ENCODE data around the gene E2F3.
A peak's percentile ranks its signal among the peaks of the same experiment; 100 is the strongest.

E2F3 gene

DNA sequence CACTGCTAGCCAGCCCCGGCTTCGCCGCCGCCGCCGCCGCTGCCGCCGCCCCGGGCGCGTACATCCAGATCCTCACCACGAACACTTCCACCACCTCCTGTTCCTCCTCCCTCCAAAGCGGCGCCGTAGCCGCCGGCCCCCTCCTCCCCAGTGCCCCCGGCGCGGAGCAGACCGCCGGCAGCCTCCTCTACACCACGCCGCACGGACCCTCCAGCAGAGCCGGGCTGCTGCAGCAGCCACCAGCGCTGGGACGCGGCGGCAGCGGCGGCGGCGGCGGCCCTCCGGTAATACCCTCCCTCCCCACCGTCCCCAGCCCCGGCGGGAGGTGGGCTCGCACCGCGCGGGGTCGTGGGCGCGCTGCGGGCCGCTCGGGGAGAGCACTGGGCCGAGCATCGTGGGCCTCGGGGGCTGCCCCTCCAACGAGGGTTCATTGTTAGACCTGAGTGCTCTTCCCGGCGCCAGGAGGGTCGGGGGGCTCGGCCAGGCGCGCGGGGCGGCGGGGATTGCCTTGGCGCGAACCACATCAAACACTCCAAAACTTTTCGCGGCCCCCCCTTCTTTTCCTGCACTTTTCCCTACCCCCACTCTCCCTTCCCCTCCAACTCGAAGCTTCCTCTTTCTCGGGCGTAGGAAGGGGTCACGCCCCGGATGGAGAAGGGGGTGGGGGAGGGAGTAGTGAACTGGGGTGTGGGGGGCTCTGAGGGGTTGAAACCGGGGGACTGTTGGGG lies 827 bp downstream of the E2F3 start:
- peak; percentile 31 for DNase-seq

DNA sequence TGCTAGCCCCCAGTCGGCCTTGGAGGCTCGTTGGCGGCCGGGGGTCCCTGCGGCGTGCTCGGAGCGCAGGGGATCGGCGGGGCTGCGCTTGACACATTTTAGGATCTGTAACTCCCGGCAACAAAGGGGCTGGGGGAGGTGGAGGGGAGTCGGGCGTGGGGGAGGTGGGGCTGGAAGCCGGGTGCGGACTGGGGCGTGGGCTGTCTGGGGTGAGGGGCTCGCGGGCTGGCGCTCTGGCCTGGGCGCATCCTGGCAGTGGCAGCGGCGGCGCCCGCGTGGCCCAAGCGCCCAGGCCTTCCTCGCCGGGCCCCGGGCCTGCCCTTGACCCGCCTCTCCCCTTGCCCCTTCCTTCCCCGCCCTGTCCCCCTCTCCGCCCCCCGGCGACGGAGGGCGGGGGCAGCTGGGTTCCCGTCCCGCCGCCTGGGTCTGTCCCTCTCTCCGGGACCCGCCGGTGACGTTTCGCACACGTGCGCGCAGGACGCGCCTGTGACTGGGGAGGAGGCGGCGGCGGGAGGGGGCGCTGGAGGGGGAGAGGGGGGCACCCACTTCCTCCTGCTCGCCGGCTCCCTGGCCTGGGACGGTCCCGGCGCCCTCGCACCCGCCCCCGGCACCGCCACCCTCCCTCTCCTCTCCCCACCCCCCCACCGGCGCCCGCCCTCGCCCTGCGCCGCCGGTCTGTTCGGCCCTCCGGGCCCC lies 1.5 kb downstream of the E2F3 start:
- peak; percentile 82 for DNase-seq

DNA sequence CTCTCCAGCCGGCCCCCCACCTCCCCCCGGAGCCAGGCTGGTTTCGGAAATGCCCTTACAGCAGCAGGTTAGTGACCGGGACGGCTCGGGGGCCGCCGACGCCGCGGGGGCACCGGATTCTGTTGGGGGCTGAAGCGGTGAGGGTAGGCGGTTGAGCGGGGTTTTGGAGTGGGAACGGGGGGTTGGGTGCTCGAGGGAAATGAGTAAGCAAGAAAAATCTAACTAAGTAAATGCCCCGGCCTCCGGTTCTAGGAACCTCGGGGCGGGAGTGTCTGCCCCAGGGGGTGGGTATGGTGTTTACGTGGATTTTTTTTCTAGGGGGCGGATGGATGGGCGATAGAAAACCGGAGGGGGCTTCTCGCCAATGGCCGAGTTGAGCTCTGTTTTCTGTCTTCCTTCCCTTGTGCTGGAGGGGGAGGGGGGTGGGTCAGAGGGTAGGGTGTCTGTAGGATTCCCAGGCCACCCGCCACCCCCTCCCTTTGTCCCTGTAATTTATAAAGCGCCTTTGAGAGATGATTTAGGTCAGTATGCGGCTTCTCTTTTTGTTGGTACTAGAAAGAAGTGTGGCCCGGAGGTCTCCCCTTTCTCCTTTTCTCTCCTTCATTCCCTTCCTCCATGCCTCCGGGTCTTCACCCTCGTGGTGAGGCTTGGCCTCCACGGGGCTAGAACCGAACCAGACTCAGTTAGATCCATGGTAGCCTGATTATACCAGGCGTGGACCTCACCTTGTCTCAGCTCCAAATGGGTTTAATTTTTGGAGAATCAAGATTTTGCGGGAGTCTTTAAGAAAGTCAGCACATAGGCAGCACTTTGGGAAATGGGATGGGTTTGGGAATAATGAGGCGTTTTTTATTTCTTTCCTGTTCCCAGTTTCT lies 2.3 kb downstream of the E2F3 start:
- DNase-seq: peak; percentile 64

DNA sequence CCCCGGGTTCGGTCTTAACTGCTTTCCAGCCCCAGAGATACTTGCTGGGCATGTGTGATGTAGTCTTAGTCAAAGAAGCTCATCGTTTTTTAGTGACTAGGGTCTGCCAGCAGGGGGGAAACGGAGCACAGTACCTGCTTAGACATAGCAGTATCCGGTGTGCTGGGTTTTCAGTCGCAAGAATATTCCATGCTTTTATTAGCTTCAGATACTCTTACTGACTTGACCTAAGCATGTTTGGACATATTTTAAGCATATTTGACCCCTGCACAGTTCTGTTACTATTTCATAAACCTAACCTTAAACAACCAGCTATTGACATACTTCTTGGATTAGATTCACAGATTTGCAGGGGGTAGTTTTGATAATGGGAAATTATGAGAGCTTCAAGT lies 3.0 kb downstream of the E2F3 start:
- DNase-seq: peak; percentile 54

DNA sequence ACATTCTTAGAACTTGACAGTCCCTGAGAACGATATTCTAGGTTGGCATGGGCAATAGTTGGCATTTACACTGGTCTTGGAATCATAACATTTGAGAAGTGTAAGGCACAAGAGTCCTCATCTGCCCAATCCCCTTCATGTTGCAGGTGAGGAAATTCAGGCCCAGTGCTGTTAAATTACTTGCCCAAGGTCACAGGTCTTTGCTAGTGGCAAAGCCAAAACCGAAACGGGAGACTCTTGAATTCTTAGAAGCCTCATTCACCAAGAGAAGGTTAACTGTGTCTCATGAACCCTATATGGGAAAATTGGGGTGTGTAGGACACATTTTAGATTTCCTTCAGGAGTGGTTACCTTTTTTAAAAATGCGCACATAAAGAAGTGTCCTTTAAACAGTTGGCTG lies 7.2 kb downstream of the E2F3 start:
- DNase-seq: no peak

DNA sequence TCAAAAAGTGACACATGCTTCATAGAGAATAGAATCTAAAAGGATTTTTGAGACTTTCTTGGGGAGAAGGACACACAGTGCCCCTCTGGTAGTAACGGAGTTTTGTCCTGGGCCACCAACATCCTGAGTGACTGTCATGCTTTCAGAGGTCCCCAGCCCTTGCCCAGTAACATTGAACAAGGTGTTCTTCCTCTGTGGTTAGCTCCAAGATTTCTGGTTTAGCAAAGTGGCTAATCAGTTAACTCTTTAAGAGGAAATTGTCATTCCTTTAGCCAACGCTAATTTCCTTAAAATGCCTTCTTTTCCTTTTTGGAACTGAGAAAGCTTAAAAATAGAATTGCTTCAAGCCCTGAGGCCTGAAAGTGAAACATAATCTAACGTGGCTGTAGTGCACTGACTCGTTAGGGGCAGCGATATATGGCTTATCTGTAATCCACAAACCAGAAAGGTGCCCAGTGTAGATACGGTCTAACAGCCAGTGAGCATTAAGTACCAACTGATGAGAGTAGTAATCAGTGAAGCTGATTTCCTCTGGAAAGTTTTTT lies 7.8 kb downstream of the E2F3 start:
- DNase-seq: no peak

DNA sequence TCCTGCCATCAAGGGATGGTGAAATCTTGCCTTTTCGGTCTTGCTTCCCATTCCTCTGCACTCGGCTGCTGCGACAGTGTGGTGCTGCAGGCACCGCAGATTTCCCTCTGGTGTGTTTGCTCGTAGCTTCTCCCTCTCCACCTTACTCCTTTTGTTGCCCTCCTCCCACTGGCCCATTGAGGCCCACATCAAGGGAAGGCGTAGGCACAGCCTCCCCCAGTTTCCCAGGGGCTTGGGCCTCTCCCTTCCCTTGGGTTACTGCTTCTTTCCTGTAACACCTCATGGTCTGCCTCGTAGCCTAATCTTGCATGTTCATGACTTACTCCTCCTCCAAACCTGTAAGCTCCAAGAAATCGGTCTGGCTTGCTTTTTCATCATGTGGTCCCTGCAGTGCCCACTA lies 9.9 kb downstream of the E2F3 start:
- DNase-seq: no peak

DNA sequence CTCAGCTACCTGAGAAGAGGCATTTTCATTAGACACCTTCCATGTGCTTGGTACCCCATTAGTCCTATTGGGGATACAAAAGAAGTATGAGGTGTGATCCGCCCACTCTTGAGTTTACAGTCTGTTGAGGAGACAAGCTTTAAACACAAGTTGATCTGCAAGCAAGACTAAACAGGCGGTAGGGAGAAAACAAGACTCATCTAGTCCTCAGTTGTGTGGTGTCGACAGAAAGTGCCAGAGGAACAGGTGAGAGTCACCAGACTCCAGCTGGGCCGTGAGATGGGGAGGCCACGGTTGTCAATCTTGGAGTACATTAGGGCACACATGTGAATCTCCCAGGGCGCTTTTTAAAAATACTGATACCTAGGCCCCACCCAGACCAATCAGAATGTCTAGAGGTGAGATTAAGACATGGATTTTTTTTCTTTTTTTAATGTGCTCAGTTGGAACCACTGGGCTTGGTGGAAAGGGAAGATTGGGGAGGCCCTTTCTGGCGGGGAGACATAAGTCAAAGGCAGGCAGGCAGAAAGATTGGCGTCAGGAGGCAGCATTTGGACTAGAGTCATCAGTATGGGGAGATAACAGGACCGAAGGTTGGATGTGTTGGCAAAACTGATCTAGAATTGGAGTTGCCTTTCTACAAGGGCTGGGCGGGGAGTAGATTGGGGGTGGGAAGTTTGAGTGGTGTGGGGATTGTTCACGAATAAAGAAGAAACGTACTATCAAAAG lies 10.4 kb downstream of the E2F3 start:
- DNase-seq: no peak

DNA sequence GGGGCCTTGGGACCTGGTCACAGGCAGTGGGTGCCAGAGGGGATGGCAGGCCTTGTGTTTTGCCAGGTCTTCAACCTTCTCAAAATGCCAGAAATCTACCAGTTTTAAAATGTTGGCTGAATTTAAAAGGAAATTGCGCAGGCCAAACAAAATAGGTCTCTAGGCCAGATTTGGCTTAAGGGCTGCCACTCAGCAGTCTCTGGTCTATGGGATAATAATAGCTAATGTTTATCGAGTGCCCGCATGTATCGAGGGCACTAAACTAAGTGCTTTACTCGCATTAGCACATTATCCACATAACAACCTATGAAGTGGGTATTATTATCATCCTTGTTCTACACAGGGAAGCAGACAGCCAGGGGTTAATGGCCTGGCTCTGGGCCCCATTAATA lies 11.0 kb downstream of the E2F3 start:
- DNase-seq: no peak

DNA sequence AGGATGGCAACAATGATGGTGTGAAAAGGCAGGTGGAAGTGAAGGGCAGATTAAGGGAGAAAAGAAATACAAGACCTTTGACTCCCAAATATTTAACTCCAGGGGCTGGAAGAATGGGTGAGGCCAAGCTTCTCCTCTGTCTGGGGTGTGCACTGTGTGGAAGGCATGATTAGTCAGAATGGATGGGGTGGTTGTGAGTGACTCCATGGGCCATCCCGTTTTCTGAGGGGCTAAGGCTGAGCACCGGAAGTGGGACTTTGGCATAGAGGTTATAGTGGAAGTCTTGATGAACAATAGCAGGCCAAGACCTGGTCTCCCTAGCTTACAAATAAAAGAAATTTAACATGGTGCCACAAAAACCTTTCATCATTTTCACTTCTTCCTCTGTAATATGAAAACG lies 12.1 kb downstream of the E2F3 start:
- no peak for DNase-seq

DNA sequence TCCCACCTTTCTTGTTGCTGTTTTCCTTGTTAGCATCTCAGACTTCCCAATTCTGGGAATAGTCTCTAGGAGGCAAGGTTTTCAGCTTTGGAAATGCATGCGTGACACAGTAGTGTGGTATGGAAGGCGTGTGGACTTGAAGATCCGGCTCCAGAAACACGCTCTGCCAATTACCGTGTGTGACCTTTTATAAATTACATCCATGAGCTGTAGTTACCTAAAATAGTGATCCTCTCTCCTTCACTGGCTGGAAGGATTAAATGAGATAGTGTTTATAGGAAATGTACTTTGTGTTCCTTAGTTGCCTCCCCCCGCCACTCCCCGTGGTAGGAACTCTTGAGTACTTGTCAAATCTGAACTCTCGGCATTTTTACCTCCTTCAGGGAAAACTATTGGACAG lies 13.0 kb downstream of the E2F3 start:
- DNase-seq: no peak

DNA sequence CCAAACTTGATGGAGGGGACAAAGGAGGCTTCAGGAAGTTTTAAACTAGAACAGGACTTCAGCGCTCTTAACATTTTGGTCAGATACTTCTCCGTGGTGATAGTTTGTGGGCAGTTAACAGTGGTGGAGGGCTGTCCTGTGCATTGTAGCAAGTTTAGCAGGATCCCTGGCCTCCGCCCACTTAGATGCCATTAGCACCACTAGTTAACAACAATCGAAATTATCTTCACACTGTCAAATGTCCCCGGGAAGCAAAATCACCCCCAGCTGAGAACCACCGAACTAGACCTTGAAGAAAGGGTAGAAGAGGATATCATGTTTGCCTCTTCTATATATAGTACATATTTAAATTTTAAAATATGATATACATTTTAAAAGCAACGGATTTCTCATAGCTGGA lies 13.6 kb downstream of the E2F3 start:
- no peak for DNase-seq

DNA sequence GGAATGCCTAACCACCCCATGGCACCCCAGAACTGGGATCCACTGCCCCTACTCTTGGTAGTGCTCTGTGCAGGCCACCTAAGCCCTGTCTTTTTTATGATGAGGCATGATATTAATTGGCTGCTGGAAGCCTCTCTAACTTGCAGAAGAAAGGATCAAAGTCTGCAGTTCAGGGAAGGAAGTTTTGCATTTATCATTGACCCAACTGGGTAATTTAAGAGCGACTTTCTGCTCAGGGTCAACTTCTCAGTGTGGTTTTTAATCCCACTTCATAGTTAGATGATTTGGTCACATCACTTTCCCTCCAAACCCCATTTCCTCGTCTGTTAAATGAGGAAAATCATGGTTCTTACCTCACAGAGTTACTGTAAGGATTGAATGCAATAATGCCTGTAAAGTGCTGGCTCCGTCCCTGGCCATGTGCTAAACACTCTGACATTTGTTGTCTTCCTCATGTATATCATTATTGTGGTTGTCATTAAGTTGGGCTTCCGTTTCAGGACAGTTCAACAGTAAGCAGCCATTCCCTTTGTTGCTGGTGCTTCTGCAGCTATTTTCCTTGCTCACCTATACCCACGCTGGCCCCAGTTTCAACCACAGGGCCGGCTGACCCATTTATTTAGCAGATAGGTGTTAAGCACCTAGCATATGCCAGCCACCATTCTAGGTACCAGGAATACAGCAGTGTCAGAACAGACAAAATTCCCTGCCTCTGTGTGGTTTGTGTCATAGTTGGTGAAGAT lies 14.2 kb downstream of the E2F3 start:
- DNase-seq: no peak

DNA sequence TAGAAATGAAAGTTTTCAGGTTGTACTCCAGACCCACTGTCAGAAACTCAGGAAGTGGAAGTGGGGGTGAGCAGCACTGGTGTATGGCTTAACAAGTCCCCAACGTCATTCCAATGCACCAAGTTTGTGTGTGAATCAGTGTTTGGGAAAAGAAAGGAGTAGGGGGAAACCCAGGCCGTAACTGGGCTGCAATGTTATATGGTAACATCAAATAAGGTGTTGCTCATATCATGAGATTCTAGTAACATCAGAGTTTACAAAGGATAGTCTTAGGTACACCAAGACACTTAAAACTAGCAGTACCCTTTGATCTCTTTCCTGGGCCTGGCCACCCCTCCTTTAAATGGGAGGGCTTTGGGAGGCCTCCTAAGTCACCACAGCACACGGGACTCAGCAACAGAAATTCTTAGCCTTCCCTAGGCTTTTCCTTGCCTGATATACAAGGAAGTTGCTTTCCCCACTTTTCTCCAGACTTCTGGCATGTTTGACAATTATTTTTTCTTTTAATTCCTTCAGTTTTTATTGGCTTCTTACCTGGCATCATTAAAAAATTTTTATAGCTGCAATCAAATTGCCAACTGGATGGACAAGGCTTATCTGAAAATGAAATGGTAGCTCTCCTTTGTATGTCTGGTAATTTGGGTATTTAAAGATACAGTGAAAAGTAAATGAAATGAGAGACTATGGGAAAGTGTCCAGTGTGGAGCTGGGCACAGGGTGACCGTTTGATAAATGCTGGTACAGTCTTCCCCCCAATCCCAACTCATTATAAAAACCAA lies 15.1 kb downstream of the E2F3 start:
- DNase-seq: no peak

DNA sequence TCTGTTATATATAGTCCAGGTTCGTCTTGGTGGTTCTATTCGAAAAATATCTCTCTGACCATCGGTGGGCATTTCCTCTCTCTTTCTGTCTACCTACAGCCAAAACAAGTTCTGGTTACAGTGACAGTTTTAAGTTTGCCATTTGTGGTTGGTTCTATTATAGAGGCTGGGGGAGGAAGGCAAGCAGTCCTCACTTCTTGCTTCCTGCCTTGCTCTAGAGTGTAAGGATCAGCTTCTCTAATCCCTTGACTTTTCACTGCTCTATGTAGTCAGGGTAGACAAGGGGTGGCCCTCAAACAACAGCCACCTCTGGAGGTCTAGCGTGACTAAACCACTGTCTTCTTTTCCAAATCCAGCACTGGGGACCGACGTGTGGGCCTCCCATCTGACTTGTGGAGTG lies 16.1 kb downstream of the E2F3 start:
- no peak for DNase-seq

DNA sequence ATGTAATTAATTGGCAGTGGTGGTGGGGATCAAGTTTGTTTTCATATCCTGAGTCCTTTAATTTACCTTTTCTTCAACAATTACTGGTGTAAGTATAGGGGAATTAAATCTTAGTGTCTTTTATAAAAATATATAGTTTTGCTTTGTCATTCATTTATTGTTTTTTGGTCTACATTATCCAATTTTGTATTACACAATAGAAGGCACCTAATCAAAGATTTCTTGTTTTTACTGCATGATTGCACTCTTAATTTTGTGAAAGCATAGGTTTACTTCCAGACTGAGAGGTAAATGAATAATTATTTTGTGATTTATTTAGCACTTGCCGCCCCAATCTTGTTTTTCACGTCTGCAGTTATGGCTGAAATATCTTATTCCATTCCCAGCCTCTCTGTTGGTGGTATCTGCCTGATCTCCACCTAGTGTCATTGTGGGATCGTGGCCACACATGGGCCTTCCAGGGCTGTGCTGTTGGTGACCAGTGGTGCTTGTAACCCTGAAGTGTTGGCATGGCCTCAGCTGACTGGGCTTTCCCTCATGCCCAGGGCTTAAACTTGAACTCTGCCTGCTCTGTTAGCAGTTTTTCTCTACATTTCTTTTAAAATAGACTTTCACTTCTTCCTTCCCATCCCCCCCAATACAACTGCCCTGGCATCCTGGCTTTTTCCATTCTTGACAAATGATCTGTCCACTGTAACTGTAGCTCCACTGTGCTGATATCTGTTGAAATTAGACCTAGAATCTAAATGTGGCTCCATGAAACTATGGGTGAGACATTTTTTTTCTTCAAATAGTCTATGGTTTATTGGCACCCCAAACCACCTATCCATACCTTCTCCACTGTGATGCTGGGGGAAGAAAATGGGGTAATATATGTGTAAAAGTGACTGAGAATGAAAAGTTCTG lies 24.8 kb downstream of the E2F3 start:
- no peak for DNase-seq

DNA sequence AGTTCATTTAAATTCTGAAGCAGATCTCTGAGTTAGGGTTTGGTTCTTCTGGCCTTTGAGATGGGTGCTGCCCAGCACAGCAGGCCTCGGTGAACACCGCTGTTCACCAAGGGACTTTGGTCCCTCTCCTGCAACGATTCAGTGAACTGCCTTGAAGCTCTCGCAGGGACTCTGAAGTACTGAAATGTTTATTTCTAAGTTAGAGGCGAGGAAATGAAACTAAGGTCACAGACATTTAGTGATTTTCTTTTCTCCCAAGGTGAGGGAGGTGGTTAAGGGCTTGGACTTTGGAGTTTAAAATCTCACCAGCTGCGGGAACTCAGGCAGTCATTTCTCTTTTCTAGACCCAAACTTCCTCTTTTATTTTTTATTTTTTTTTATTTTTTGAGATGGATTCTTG lies 26.2 kb downstream of the E2F3 start:
- no peak for DNase-seq

DNA sequence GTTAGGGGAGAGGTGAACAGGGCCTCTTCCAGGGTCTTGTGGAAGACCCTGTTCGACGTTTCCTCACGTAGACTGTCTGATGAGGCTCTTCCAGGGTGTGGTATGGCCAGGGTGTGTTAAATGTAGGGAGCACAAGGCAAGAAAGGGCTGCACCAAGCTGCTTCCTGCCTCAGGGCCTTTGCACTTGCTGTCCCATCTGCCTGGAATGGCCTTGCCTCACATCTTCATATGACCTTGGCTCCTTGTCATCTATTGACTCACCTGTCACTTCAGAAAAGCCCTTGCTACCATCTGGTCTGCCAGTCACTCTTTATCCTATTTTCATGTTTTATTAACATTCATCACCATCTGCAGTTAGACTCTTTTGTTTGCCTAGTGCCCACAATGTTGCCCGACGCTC lies 31.0 kb downstream of the E2F3 start:
- DNase-seq: no peak

DNA sequence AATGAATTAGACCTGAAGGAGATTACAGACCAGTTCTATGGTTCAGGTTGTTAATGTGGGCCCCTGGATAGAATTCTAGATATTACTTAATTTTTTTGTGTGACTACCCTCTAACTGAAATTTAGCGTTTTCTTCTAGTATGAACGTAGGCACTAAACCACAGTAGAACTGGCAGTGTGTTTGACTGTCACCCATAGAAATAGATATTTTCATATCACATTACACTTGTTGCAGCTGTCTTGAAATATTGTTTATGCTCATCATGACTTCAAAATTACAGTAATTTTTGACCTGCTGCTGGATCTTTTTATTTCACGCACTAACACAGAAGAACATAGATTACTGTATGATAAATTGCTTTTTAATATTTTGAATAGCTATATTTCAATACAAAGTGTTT lies 31.6 kb downstream of the E2F3 start:
- DNase-seq: no peak

DNA sequence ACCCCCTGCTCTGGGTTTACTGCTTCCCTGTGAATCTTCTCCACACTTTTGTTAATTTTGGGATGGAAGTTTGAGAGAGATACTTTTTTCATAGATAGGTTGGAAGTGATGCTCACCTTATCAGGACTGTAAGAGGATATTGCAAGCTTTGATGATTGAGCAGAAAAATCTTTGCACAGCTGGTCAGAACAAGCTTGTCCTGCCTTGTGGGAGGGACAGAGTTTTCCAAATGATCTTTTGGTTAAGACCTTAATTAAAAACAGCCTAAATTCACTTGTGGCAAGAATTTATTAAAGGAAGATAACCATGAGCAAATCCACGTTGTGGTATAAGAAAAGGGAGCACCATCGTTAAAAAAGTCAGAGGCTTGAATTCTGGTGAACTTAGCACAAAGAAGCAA lies 32.2 kb downstream of the E2F3 start:
- DNase-seq: no peak
